GM12878 (cell line): ENCODE results near the gene COL4A2. TPM values are rescaled to one million over a fixed set of nuclear protein-coding genes. Genes with fewer than 3 reads are reported as not detected.

Experiments
- ASH2L ChIP-seq: fragments of 300-600, 200-600 bp; sonication (generic); IDR thresholded peaks from 2 replicates; pipeline ENCODE4 v1.6.1; 2017; ENCODE audit warnings: low read depth, mild to moderate bottlenecking, borderline replicate concordance
- ATF7 ChIP-seq: fragments of 450-650 bp; IDR thresholded peaks from 2 replicates; pipeline ENCODE4 v1.6.1; 2016; ENCODE audit warnings: low read depth, mild to moderate bottlenecking
- CBFB ChIP-seq: IDR thresholded peaks from 2 replicates; pipeline ENCODE4 v1.6.1; 2016; ENCODE audit warnings: antibody characterized with exemption, low read depth
- CBX3 ChIP-seq: fragments of 200-600 bp; sonication (generic); IDR thresholded peaks from 2 replicates; pipeline ENCODE4 v1.6.1; 2016; ENCODE audit warnings: low read depth, borderline replicate concordance
- ESRRA ChIP-seq: IDR thresholded peaks from 2 replicates; pipeline ENCODE4 v1.6.1; 2012; ENCODE audit warnings: mild to moderate bottlenecking, low read length, improper control_type of control experiment
- FOXK2 ChIP-seq: fragments of 450-650 bp; IDR thresholded peaks from 2 replicates; pipeline ENCODE4 v1.6.1; 2017; ENCODE audit warnings: mild to moderate bottlenecking, moderate library complexity
- FOXM1 ChIP-seq: IDR thresholded peaks from 2 replicates; pipeline ENCODE4 v1.6.1; 2012; ENCODE audit warnings: low read depth, mild to moderate bottlenecking, inconsistent platforms, low read length, moderate library complexity
- HDAC2 ChIP-seq: fragments of 200-600 bp; sonication (generic); IDR thresholded peaks from 2 replicates; pipeline ENCODE4 v1.6.1; 2017
- IKZF2 ChIP-seq, 2 experiments: fragments of 450-650 bp; IDR thresholded peaks; 2 replicates each; pipeline ENCODE4 v1.6.1; 2017; ENCODE audit warnings: mild to moderate bottlenecking in 2 of 2, moderate library complexity in 2 of 2
- KLF5 ChIP-seq: fragments of 450-650 bp; IDR thresholded peaks from 2 replicates; pipeline ENCODE4 v1.6.1; 2014; ENCODE audit warnings: mild to moderate bottlenecking; ENCODE audit not compliant: partially characterized antibody
- NBN ChIP-seq: fragments of 450-650 bp; IDR thresholded peaks from 2 replicates; pipeline ENCODE4 v1.6.1; 2016
- PAX8 ChIP-seq: fragments of 450-650 bp; IDR thresholded peaks from 2 replicates; pipeline ENCODE4 v1.6.1; 2017; ENCODE audit warnings: mild to moderate bottlenecking, moderate library complexity
- POU2F2 ChIP-seq: IDR thresholded peaks from 3 replicates; pipeline ENCODE4 v1.6.1; 2011; ENCODE audit warnings: low read depth, mild to moderate bottlenecking, low read length, borderline replicate concordance
- RCOR1 ChIP-seq: conservative IDR thresholded peaks from 2 replicates; pipeline ENCODE4 v1.6.1; 2012; ENCODE audit warnings: low read depth, low read length, improper control_type of control experiment
- SMAD1 ChIP-seq: fragments of 450-650 bp; IDR thresholded peaks from 2 replicates; pipeline ENCODE4 v1.6.1; 2018; ENCODE audit warnings: mild to moderate bottlenecking, low read depth; ENCODE audit not compliant: partially characterized antibody
- TCF7 ChIP-seq: IDR thresholded peaks from 2 replicates; pipeline ENCODE4 v1.6.1; 2014; ENCODE audit warnings: antibody characterized with exemption, borderline replicate concordance
- ZBTB11 ChIP-seq: fragments of 450-650 bp; formaldehyde crosslinking; IDR thresholded peaks from 2 replicates; pipeline ENCODE4 v1.5.0; 2022; ENCODE audit warnings: mild to moderate bottlenecking, missing genetic modification characterization
- ZNF24 ChIP-seq: fragments of 450-650 bp; IDR thresholded peaks from 2 replicates; pipeline ENCODE4 v1.6.1; 2017; ENCODE audit warnings: antibody characterized with exemption, mild to moderate bottlenecking
- ZNF622 ChIP-seq: fragments of 450-650 bp; IDR thresholded peaks from 2 replicates; pipeline ENCODE4 v1.6.1; 2017; ENCODE audit warnings: mild to moderate bottlenecking, inconsistent platforms
- polyA plus RNA-seq, 11 experiments: library from polyadenylated mRNA; depleted of rRNA in 4 of 11; unstranded in 6 of 11; stranded (reverse) in 5 of 11; fragments of >200 nt; fragmentation: Nextera tagmentation in 4 of 11; fragmentation: Illumina TruSeq in 1 of 11; extraction: Ambion mirVana in 4 of 11; extraction: Trizol in 1 of 11; gene quantifications; 1 replicate in 1 of 11; 2 replicates in 10 of 11; pipeline versions ENCODE4 v1.2.1 to v1.2.3, GENCODE V29; 2011 to 2016; ENCODE audit warnings: inconsistent platforms in 2 of 11, missing spikeins in 2 of 11, low read depth in 1 of 11
- total RNA-seq, 4 experiments: library from RNA; depleted of rRNA in 3 of 4; stranded (reverse); fragments of >200 nt in 3 of 4; fragmentation: Illumina TruSeq in 1 of 4; extraction: Trizol in 1 of 4; gene quantifications; 2 replicates each; pipeline versions ENCODE4 v1.2.1 to v1.2.3, GENCODE V29; 2013 to 2021
- TF ChIP-seq, protein P1 (sequence below): fragments of 450-650 bp; IDR thresholded peaks from 2 replicates; pipeline ENCODE4 v1.6.1; 2018; ENCODE audit warnings: mild to moderate bottlenecking, low read depth, moderate library complexity; ENCODE audit not compliant: partially characterized antibody
- TF ChIP-seq, protein P2 (sequence below): IDR thresholded peaks from 2 replicates; pipeline ENCODE4 v1.6.1; 2012; ENCODE audit warnings: improper control_type of control experiment, low read depth, low read length; ENCODE audit not compliant: insufficient replicate concordance

The COL4A2 gene
- total and polyA plus RNA-seq, 10 of the 15 experiments (the other 5 are each of a cell fraction or from before 2014, with no cell fraction given): 0.16 to 1.6 (median 0.62) TPM; not detected in 3

DNA sequence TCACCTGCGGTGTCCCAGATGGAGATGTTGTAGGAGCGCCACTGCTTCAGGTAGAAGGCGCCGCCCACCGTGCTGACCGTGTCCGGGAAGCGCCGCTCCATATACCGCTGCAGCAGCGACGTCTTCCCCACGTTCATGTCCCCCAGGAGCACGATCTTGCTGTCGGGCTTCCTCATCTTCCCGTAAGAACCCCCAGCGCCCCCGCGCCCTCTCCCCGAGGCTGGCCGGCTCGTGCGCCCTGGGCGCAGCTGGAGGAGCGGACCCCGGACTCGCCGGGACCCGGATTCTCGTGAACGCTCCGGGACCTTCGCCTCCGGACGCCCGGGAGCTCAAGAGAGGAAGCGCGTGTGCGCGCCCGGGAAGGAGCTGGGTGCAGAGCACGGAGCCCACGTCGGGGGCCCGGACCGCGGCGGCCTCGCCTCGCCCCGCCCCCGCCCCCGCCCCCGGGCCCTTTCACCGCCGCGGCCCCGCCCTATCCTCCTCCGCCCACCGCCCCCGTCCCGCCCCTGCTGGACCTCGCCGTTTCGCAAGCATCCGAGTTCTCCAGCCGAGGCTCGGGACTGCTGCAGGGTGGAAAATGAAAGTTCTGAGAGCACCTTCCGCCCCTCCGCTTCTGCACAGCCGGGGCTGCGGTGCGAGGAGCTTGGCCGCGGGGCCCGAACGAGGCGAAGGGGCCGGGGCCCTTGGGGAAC, 254.4 kb downstream of the COL4A2 start, which contains the start of gene RAB20 (continued):
- TF ChIP-seq SMAD1: no peak
- no peak for TF ChIP-seq ESRRA
- TF ChIP-seq IKZF2 (IDR thresholded peaks at IDR 0.05): peak in 1 of 2 experiments; percentile 52; a peak in 1 of 4 replicates
- TF ChIP-seq, protein P1, sequence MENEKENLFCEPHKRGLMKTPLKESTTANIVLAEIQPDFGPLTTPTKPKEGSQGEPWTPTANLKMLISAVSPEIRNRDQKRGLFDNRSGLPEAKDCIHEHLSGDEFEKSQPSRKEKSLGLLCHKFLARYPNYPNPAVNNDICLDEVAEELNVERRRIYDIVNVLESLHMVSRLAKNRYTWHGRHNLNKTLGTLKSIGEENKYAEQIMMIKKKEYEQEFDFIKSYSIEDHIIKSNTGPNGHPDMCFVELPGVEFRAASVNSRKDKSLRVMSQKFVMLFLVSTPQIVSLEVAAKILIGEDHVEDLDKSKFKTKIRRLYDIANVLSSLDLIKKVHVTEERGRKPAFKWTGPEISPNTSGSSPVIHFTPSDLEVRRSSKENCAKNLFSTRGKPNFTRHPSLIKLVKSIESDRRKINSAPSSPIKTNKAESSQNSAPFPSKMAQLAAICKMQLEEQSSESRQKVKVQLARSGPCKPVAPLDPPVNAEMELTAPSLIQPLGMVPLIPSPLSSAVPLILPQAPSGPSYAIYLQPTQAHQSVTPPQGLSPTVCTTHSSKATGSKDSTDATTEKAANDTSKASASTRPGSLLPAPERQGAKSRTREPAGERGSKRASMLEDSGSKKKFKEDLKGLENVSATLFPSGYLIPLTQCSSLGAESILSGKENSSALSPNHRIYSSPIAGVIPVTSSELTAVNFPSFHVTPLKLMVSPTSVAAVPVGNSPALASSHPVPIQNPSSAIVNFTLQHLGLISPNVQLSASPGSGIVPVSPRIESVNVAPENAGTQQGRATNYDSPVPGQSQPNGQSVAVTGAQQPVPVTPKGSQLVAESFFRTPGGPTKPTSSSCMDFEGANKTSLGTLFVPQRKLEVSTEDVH: no peak
- TF ChIP-seq ATF7: no peak
- 0 out of 2 replicates have a peak, but pooled peaks have one; percentile 27 for TF ChIP-seq RCOR1
- no peak for TF ChIP-seq POU2F2
- TF ChIP-seq FOXK2: no peak
- TF ChIP-seq CBFB: no peak
- TF ChIP-seq NBN: no peak
- TF ChIP-seq PAX8: no peak
- TF ChIP-seq FOXM1: no peak
- TF ChIP-seq ZNF24: no peak
- no peak for TF ChIP-seq KLF5
- TF ChIP-seq HDAC2: no peak
- no peak for TF ChIP-seq ZBTB11 (CRISPR knock-in tag)
- TF ChIP-seq ZNF622: no peak
- no peak for TF ChIP-seq TCF7
- TF ChIP-seq CBX3: no peak
- TF ChIP-seq ASH2L: 0 out of 2 replicates have a peak, but pooled peaks have one; percentile 63
- TF ChIP-seq, protein P2, sequence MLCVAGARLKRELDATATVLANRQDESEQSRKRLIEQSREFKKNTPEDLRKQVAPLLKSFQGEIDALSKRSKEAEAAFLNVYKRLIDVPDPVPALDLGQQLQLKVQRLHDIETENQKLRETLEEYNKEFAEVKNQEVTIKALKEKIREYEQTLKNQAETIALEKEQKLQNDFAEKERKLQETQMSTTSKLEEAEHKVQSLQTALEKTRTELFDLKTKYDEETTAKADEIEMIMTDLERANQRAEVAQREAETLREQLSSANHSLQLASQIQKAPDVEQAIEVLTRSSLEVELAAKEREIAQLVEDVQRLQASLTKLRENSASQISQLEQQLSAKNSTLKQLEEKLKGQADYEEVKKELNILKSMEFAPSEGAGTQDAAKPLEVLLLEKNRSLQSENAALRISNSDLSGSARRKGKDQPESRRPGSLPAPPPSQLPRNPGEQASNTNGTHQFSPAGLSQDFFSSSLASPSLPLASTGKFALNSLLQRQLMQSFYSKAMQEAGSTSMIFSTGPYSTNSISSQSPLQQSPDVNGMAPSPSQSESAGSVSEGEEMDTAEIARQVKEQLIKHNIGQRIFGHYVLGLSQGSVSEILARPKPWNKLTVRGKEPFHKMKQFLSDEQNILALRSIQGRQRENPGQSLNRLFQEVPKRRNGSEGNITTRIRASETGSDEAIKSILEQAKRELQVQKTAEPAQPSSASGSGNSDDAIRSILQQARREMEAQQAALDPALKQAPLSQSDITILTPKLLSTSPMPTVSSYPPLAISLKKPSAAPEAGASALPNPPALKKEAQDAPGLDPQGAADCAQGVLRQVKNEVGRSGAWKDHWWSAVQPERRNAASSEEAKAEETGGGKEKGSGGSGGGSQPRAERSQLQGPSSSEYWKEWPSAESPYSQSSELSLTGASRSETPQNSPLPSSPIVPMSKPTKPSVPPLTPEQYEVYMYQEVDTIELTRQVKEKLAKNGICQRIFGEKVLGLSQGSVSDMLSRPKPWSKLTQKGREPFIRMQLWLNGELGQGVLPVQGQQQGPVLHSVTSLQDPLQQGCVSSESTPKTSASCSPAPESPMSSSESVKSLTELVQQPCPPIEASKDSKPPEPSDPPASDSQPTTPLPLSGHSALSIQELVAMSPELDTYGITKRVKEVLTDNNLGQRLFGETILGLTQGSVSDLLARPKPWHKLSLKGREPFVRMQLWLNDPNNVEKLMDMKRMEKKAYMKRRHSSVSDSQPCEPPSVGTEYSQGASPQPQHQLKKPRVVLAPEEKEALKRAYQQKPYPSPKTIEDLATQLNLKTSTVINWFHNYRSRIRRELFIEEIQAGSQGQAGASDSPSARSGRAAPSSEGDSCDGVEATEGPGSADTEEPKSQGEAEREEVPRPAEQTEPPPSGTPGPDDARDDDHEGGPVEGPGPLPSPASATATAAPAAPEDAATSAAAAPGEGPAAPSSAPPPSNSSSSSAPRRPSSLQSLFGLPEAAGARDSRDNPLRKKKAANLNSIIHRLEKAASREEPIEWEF: no peak
